ENCODE results near the gene HINT1. TPM values are rescaled to one million over a fixed set of nuclear protein-coding genes. Genes with fewer than 3 reads are reported as not detected.
"Not testable (repeated sequence)": the region's sequence is repeated elsewhere in the genome, so short reads cannot be mapped to it uniquely, and the experiment has no call there.

The HINT1 gene
- total RNA-seq, 2 donors from 2014 or later = 316 to 358 TPM

DNA sequence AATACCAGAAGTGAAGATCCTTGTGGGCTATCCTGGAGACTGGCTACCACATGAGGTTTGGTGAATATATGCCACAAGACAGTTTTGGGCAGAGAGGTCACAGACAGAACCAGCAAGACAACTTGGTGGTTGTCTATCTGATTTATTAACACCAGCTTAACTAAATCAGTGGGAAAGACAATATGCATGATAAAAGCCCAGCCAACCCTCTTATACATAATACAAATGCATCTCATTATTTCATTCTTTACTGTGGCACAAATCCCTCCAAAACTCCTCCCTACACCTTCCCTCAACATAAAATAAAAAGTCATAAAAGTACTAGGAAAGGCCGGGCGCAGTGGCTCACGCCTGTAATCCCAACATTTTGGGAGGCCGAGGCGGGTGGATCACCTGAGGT is 8.1 kb downstream of the HINT1 start:
- Mint-ChIP-seq H3K36me3 (ENCODE audit: low read depth) (peaks cover 58% of the 10 kb centered on the region), H3K27me3 (no peaks in the 10 kb centered on the region)

DNA sequence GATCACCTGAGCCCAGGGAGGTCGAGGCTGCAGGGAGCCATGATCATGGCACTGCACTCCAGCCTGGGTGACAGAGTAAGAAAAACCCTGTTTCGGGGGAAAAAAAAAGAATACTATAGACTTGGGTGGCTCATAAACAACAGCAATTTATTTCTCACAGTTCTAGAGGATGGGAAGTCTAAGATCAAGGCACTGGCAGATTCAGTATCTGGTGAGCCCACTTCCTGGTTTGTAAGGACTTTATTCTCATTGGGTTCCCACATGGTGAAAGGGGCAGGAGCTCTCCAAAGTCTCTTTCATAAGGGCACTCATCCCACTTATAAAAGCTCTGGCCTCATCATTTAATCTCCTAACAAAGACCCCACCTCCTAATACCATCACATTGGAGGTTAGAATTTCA is 8.7 kb downstream of the HINT1 start:
- no peaks in the 10 kb centered on the region for H3K27me3 Mint-ChIP-seq
- peaks cover 10% of the 10 kb centered on the region for H3K4me1 Mint-ChIP-seq
- H3K9me3 Mint-ChIP-seq = no peaks in the 10 kb centered on the region
- ATAC-seq (replicated peaks) = no peak
- peak overlapping the region; percentile 54 for H3K27ac Mint-ChIP-seq
- peaks cover 52% of the 10 kb centered on the region for H3K36me3 Mint-ChIP-seq (ENCODE audit: low read depth)
- H3K4me3 Mint-ChIP-seq = no peak overlapping the region

More for the DNA sequence above, 8.1 kb downstream of the HINT1 start:
- Mint-ChIP-seq H3K4me3 (no peak overlapping the region), H3K9me3 (no peaks in the 10 kb centered on the region), H3K27ac (no peak overlapping the region), H3K4me1 (peaks cover 15% of the 10 kb centered on the region)
- no peak for ATAC-seq (replicated peaks)

DNA sequence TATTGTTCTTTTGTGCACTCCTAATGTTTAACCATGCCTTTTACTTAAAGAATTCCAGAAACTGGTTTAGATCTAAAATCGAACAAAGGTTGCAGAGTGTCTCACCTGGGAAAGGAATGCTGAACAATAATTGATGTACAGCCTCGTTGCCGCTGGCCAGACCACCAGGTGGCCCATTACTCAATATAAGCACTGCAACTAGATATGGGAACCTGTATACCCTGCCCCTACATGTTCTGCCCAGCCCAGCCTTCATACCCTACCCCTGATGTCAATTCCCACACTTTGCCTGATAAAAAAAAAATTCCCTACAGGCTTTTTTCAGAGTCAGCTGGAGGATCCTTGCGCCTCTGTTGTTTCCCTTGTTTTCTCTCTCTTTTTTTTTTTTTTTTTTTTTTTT is 13.8 kb downstream of the HINT1 start:
- no peaks in the 10 kb centered on the region for H3K9me3 Mint-ChIP-seq
- no peaks in the 10 kb centered on the region for H3K4me1 Mint-ChIP-seq
- no peak overlapping the region for H3K27ac Mint-ChIP-seq
- H3K27me3 Mint-ChIP-seq = no peaks in the 10 kb centered on the region
- ATAC-seq (replicated peaks) = no peak
- H3K4me3 Mint-ChIP-seq = no peak overlapping the region
- peaks cover 2% of the 10 kb centered on the region for H3K36me3 Mint-ChIP-seq (ENCODE audit: low read depth)

DNA sequence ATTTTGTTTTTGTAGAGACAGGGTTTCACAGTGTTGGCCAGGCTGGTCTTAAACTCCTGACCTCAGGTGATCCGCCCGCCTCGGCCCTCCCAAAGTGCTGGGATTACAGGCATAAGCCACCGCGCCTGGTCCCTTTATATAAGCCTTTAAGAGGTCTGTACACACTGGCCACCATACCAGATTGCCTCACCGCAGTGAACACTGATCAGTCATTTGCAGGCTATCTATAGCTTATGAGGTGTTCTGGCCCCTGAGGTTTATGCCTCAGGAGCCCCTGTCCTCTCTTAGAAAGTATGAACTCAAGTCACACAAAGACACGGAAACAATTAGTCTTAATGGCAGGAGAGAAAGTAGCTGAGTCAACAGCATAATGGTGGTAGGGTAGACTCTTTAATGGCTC is 14.6 kb downstream of the HINT1 start:
- Mint-ChIP-seq H3K9me3 (no peaks in the 10 kb centered on the region), H3K4me3 (no peak overlapping the region), H3K36me3 (ENCODE audit: low read depth) (no peaks in the 10 kb centered on the region), H3K27ac (no peak overlapping the region), H3K4me1 (no peaks in the 10 kb centered on the region), H3K27me3 (no peaks in the 10 kb centered on the region)
- no peak for ATAC-seq (replicated peaks)

DNA sequence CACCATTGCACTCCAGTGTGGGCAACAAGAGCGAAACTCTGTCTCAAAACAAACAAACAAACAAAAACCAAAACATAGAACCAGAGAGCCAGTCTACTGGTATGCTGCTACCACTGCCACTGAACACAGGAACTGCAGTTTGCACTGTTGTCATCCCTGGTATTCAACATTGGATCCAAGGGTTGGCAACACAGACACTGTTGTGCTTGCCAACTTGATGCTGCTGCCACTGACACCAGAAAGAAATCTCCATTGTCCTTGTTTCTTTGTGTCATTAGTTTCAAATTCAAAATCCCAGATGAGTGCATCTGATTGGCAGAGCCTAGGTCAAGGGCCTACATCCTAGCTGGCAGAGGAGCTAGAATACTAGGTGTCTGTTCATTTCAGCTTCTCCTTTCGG is 16.2 kb downstream of the HINT1 start:
- H3K27me3 Mint-ChIP-seq = no peaks in the 10 kb centered on the region
- ATAC-seq (replicated peaks) = no peak

DNA sequence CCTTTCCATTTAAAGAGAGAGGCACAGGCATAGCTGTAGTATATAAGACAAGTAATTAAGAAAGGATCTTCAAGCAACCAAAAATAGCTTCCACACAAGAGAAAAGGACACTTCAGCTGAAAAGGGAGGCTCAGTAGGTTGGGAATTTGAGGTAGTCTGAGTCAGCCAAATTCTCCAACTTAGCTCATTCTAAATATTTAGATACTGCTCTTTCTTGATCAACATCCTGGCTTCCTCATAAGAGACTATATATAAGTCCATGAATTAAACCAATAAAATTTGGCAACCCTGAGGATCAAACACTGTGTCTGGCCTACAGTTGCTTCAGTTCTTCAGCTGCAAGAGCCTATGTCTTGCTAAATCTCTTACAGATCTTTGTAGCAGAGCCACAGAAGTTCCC is 17.8 kb downstream of the HINT1 start:
- no peaks in the 10 kb centered on the region for H3K9me3 Mint-ChIP-seq
- no peaks in the 10 kb centered on the region for H3K36me3 Mint-ChIP-seq (ENCODE audit: low read depth)
- no peak overlapping the region for H3K27ac Mint-ChIP-seq
- H3K4me1 Mint-ChIP-seq = no peaks in the 10 kb centered on the region
- no peak for ATAC-seq (replicated peaks)
- H3K4me3 Mint-ChIP-seq = no peak overlapping the region
- H3K27me3 Mint-ChIP-seq = no peaks in the 10 kb centered on the region

More for the DNA sequence above, 16.2 kb downstream of the HINT1 start:
- Mint-ChIP-seq H3K9me3 (no peaks in the 10 kb centered on the region), H3K4me1 (no peaks in the 10 kb centered on the region), H3K27ac (no peak overlapping the region), H3K4me3 (no peak overlapping the region), H3K36me3 (ENCODE audit: low read depth) (no peaks in the 10 kb centered on the region)

DNA sequence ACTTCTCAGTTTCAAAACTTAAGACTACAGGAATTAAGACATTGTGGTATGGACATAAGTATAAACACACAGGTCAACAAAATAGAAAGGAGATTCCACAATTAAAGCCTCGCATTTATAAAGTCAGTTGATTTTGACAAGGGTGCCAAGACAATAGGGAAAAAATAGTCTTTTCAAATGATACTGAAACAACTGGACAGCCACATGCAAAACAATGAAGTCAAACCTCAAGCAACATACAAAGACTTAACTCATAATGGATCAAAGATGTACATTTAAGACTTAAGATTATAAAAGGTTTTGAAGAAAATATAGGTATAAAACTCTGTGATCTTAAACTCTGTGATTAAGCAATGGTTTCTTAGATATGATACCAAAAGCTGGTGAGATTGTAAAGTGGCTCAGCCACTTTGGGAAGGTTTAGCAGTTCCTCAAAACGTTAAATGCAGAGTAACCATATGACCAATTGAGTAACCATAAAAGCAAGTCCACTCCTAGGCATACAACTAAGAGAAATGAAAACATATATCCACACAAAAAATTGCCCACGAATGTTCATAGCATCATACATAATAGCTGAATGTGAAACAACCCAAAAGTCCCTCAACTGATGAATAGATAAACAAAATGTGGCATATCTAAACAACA is 22.0 kb downstream of the HINT1 start:
- H3K9me3 Mint-ChIP-seq = peaks cover 3% of the 10 kb centered on the region
- H3K4me1 Mint-ChIP-seq = no peaks in the 10 kb centered on the region
- no peak overlapping the region for H3K4me3 Mint-ChIP-seq
- no peaks in the 10 kb centered on the region for H3K36me3 Mint-ChIP-seq (ENCODE audit: low read depth)
- no peaks in the 10 kb centered on the region for H3K27me3 Mint-ChIP-seq
- no peak overlapping the region for H3K27ac Mint-ChIP-seq
- no peak for ATAC-seq (replicated peaks)

DNA sequence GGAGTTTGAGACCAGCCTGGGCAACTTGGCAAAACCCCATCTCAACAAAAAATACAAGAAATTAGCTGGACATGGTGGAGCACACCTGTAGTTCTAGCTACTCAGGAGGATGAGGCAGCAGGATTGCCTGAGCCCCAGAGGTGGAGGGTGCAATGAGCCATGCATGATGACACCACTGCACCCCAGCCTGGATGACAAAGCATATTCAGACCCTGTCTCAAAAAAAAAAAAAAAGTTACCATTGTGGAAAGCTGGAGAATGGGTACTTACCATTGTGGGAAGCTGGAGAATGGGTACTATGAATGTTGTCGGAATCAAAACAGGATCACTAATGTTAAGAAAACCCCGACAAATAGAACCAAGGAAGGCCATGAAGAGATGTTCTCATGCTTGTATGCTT is 25.7 kb downstream of the HINT1 start:
- Mint-ChIP-seq H3K36me3 (ENCODE audit: low read depth) (no peaks in the 10 kb centered on the region), H3K27ac (no peak overlapping the region), H3K9me3 (peaks cover 9% of the 10 kb centered on the region), H3K4me3 (no peak overlapping the region), H3K4me1 (no peaks in the 10 kb centered on the region), H3K27me3 (no peaks in the 10 kb centered on the region)
- no peak for ATAC-seq (replicated peaks)

DNA sequence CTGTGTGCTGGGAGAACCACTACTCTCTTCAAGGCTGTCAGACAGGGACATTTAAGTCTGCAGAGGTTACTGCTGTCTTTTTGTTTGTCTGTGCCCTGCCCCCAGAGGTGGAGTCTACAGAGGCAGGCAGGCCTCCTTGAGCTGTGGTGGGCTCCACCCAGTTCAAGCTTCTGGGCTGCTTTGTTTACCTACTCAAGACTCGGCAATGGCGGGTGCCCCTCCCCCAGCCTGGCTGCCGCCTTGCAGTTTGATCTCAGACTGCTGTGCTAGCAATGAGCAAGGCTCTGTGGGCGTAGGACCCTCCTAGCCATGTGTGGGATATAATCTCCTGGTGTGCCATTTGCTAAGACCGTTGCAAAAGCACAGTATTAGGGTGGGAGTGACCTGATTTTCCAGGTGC is 26.6 kb downstream of the HINT1 start:
- H3K9me3 Mint-ChIP-seq; H3K4me1 Mint-ChIP-seq; H3K27me3 Mint-ChIP-seq; H3K27ac Mint-ChIP-seq; H3K4me3 Mint-ChIP-seq; H3K36me3 Mint-ChIP-seq (ENCODE audit: low read depth); ATAC-seq (replicated peaks): not testable (repeated sequence)

DNA sequence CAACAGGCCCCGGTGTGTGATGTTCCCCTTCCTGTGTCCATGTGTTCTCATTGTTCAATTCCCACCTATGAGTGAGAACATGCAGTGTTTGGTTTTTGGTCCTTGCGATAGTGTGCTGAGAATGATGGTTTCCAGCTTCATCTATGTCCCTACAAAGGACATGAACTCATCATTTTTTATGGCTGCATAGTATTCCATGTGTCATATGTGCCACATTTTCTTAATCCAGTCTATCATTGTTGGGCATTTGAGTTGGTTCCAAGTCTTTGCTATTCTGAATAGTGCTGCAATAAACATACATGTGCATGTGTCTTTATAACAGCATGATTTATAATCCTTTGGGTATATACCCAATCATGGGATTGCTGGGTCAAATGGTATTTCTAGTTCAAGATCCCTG is 32.0 kb downstream of the HINT1 start:
- H3K4me3 Mint-ChIP-seq, H3K4me1 Mint-ChIP-seq, H3K9me3 Mint-ChIP-seq: not testable (repeated sequence)

DNA sequence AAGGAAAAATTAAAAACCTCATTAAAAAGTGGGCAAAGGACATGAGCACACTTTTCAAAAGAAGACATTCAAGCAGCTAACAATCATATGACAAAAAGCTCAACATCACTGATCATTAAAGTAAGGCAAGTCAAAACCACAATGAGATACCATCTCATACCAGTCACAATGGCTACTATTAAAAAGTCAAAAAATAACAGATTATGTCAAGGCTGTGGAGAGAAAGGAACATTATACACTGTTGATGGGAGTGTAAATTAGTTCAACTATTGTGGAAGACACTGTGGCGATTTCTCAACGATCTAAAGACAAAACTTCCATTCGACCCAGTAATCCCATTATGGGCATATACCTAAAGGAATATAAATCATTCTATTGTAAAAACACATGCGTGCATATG is 35.8 kb downstream of the HINT1 start:
- no peaks in the 10 kb centered on the region for H3K27me3 Mint-ChIP-seq
- ATAC-seq (replicated peaks) = no peak
- no peaks in the 10 kb centered on the region for H3K9me3 Mint-ChIP-seq
- no peaks in the 10 kb centered on the region for H3K36me3 Mint-ChIP-seq (ENCODE audit: low read depth)
- no peaks in the 10 kb centered on the region for H3K4me1 Mint-ChIP-seq
- H3K4me3 Mint-ChIP-seq = no peak overlapping the region
- no peak overlapping the region for H3K27ac Mint-ChIP-seq

More for the DNA sequence above, 32.0 kb downstream of the HINT1 start:
- H3K27ac Mint-ChIP-seq; ATAC-seq (replicated peaks); H3K36me3 Mint-ChIP-seq (ENCODE audit: low read depth); H3K27me3 Mint-ChIP-seq: not testable (repeated sequence)

DNA sequence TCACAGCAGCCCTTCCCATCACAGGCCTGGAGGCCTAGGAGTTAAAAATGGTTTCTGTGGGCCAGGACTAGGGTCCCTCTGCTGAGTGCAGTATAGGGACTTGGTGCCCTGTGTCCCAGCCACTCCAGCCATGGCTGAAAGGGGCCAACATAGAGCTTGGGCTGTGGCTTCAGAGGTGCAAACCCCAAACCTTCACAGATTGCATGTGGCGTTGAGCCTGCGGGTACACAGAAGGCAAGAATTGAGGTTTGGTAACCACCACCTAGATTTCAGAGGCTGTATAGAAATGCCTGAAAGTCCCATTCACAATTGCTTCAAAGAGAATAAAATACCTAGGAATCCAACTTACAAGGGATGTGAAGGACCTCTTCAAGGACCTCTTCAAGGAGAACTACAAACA is 37.8 kb downstream of the HINT1 start:
- not testable (repeated sequence) for ATAC-seq (replicated peaks); H3K4me3 Mint-ChIP-seq; H3K27ac Mint-ChIP-seq; H3K4me1 Mint-ChIP-seq; H3K27me3 Mint-ChIP-seq; H3K9me3 Mint-ChIP-seq; H3K36me3 Mint-ChIP-seq (ENCODE audit: low read depth)

GRCh38 chr5:131114754-131115153 is 50.3 kb downstream of the HINT1 start:
- no peaks in the 10 kb centered on the region for H3K36me3 Mint-ChIP-seq (ENCODE audit: low read depth)
- no peak overlapping the region for H3K27ac Mint-ChIP-seq
- no peak overlapping the region for H3K4me3 Mint-ChIP-seq
- H3K27me3 Mint-ChIP-seq = no peaks in the 10 kb centered on the region
- H3K9me3 Mint-ChIP-seq = no peaks in the 10 kb centered on the region
- no peak for ATAC-seq (replicated peaks)
- no peaks in the 10 kb centered on the region for H3K4me1 Mint-ChIP-seq

DNA sequence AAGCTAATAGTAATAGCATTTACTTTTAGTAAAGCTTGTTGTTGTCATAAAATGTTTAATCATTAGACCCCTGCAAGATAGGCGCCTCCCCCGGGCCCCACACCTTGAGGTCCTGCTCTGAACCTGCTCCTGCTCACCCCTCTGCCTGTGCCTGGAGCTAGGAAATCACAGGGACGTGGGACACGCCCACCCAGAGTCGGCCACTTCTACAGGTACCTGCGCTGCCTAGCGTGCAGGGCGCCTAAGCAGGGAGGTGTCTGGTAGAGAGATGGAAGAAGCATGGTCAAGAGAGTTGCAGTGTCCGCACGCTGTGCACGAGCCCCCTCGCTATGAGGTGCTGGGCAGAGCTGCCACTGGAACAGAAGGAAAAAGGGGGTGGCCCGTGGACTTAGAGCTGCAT is 52.6 kb downstream of the HINT1 start:
- no peaks in the 10 kb centered on the region for H3K9me3 Mint-ChIP-seq
- ATAC-seq (replicated peaks) = no peak
- no peak overlapping the region for H3K4me3 Mint-ChIP-seq
- H3K4me1 Mint-ChIP-seq = no peaks in the 10 kb centered on the region
- H3K27me3 Mint-ChIP-seq = no peaks in the 10 kb centered on the region
- no peaks in the 10 kb centered on the region for H3K36me3 Mint-ChIP-seq (ENCODE audit: low read depth)
- no peak overlapping the region for H3K27ac Mint-ChIP-seq

GRCh38 chr5:131110256-131110594 is 54.8 kb downstream of the HINT1 start:
- Mint-ChIP-seq H3K4me1 (no peaks in the 10 kb centered on the region), H3K27me3 (no peaks in the 10 kb centered on the region), H3K27ac (no peak overlapping the region), H3K36me3 (ENCODE audit: low read depth) (no peaks in the 10 kb centered on the region), H3K4me3 (no peak overlapping the region), H3K9me3 (no peaks in the 10 kb centered on the region)
- ATAC-seq (replicated peaks) = no peak

Measured in activated T-helper 17 cell treated with anti-CD3 and anti-CD28 coated beads, Interleukin-2, amount 50 U/mL, for 72 hours (primary cell).